ENCODE measurements around the gene PRMT1. TPM values are rescaled to one million over a fixed set of nuclear protein-coding genes. Genes with fewer than 3 reads are reported as not detected.

Gene PRMT1
- total and polyA plus RNA-seq, 4 donors = 122 to 254 (median 127) TPM

GRCh38 chr19:49682274-49682673 is 5.2 kb downstream of the PRMT1 start:
- H3K27ac ChIP-seq (ENCODE audit: low read depth in 1 of 2, low read length in 1 of 2) = no peak overlapping the region
- no peaks in the 10 kb centered on the region for H3K9me3 ChIP-seq (ENCODE audit: control insufficient read depth in 4 of 4, insufficient read depth in 3 of 4, low read length in 3 of 4)
- ATAC-seq (ENCODE audit: insufficient read depth, low FRiP score) = no peak
- no peaks in the 10 kb centered on the region for H3K27me3 ChIP-seq (ENCODE audit: control insufficient read depth in 3 of 3, insufficient read depth in 3 of 3, low read length in 2 of 3)
- DNase-seq = no peak
- no peak overlapping the region for H3K4me3 ChIP-seq
- peaks cover 9 to 27% (median 13%) of the 10 kb centered on the region in 5 donors for H3K4me1 ChIP-seq (ENCODE audit: control insufficient read depth in 5 of 5, insufficient read depth in 5 of 5, low read length in 5 of 5)
- TF ChIP-seq CTCF (IDR thresholded peaks at IDR 0.05; ENCODE audit: control extremely low read depth, extremely low read depth) = no peak
- H3K9ac ChIP-seq (ENCODE audit: insufficient read depth in 1 of 2, low read length in 2 of 2) = no peak overlapping the region
- 93 to 94% methylated on average over 8 of the region's 8 CpGs for WGBS, 2 donors
- peaks cover 0 to 45% (median 34%) of the 10 kb centered on the region in 4 donors for H3K36me3 ChIP-seq (ENCODE audit: control insufficient read depth in 4 of 4, insufficient read depth in 4 of 4, low read length in 4 of 4)

GRCh38 chr19:49683814-49684250 is 6.8 kb downstream of the PRMT1 start:
- no peak for DNase-seq
- Histone ChIP-seq H3K4me1 (ENCODE audit: control insufficient read depth in 5 of 5, insufficient read depth in 5 of 5, low read length in 5 of 5) (peaks cover 9 to 25% (median 13%) of the 10 kb centered on the region in 5 donors), H3K36me3 (ENCODE audit: control insufficient read depth in 4 of 4, insufficient read depth in 4 of 4, low read length in 4 of 4) (peaks cover 0 to 48% (median 37%) of the 10 kb centered on the region in 4 donors)

GRCh38 chr19:49684251-49684982 is 7.3 kb downstream of the PRMT1 start:
- no peak for ATAC-seq (ENCODE audit: insufficient read depth, low FRiP score)
- Histone ChIP-seq H3K4me3 (no peak overlapping the region), H3K27ac (ENCODE audit: low read depth in 1 of 2, low read length in 1 of 2) (no peak overlapping the region), H3K9ac (ENCODE audit: insufficient read depth in 1 of 2, low read length in 2 of 2) (no peak overlapping the region), H3K9me3 (ENCODE audit: control insufficient read depth in 4 of 4, insufficient read depth in 3 of 4, low read length in 3 of 4) (no peaks in the 10 kb centered on the region), H3K4me1 (ENCODE audit: control insufficient read depth in 5 of 5, insufficient read depth in 5 of 5, low read length in 5 of 5) (peaks cover 9 to 26% (median 10%) of the 10 kb centered on the region in 5 donors), H3K36me3 (ENCODE audit: control insufficient read depth in 4 of 4, insufficient read depth in 4 of 4, low read length in 4 of 4) (peaks cover 0 to 48% (median 37%) of the 10 kb centered on the region in 4 donors), H3K27me3 (ENCODE audit: control insufficient read depth in 3 of 3, insufficient read depth in 3 of 3, low read length in 2 of 3) (no peaks in the 10 kb centered on the region)
- 85 to 87% methylated on average over 35 of the region's 35 CpGs for WGBS, 2 donors
- no peak for TF ChIP-seq CTCF (IDR thresholded peaks at IDR 0.05; ENCODE audit: control extremely low read depth, extremely low read depth)
- no peak for DNase-seq

More at GRCh38 chr19:49683814-49684250, 6.8 kb downstream of the PRMT1 start:
- no peak for ATAC-seq (ENCODE audit: insufficient read depth, low FRiP score)
- TF ChIP-seq CTCF (IDR thresholded peaks at IDR 0.05; ENCODE audit: control extremely low read depth, extremely low read depth) = no peak
- Histone ChIP-seq H3K27ac (ENCODE audit: low read depth in 1 of 2, low read length in 1 of 2) (no peak overlapping the region), H3K9me3 (ENCODE audit: control insufficient read depth in 4 of 4, insufficient read depth in 3 of 4, low read length in 3 of 4) (no peaks in the 10 kb centered on the region), H3K4me3 (no peak overlapping the region), H3K9ac (ENCODE audit: insufficient read depth in 1 of 2, low read length in 2 of 2) (no peak overlapping the region), H3K27me3 (ENCODE audit: control insufficient read depth in 3 of 3, insufficient read depth in 3 of 3, low read length in 2 of 3) (no peaks in the 10 kb centered on the region)
- 94 to 97% methylated on average over 18 of the region's 18 CpGs for WGBS, 2 donors
